ENCODE measurements around the gene NCAPG.

- TF ChIP-seq CTCF (IDR thresholded peaks at IDR 0.05) = no peak
- TF ChIP-seq POLR2A (IDR thresholded peaks at IDR 0.05) = no peak
Measured at GRCh38 chr4:17763416-17763815, 47.4 kb upstream of the NCAPG start.

Data from testis (tissue), 2 donors.